Kidney (tissue), 14 donors: Measurements from ENCODE around the gene SCGB1D4. TPM values are rescaled to one million over a fixed set of nuclear protein-coding genes. Genes with fewer than 3 reads are reported as not detected.

Source experiments
- DNase-seq, 5 donors: peaks; one replicate each; pipeline ENCODE4 v3.0.0-alpha.2; 2013 to 2020
- FAIRE-seq: peaks from 2 replicates; lab custom pipeline; 2012; peaks lifted over from hg19 to GRCh38; lab: Jason Lieb, UNC
- H3K27ac ChIP-seq, 2 donors: one replicate each; pipeline ENCODE4 v1.7.0; 2013; ENCODE audit warnings: low read depth in 2 of 2, low read length in 2 of 2, inconsistent platforms in 1 of 2
- H3K27me3 ChIP-seq: one replicate; pipeline ENCODE4 v1.7.1; 2013; ENCODE audit warnings: low read length, inconsistent platforms; ENCODE audit not compliant: control insufficient read depth, insufficient read depth
- H3K36me3 ChIP-seq, 3 donors: one replicate each; pipeline versions ENCODE4 v1.7.0 to v1.7.1; 2013; ENCODE audit warnings: low read length in 3 of 3, control low read depth in 1 of 3, inconsistent platforms in 1 of 3; ENCODE audit not compliant: insufficient read depth in 3 of 3, control insufficient read depth in 2 of 3
- H3K4me1 ChIP-seq, 3 donors: one replicate each; pipeline versions ENCODE4 v1.7.0 to v1.7.1; 2013; ENCODE audit warnings: low read length in 3 of 3, inconsistent platforms in 1 of 3, low read depth in 1 of 3; ENCODE audit not compliant: control insufficient read depth in 2 of 3, insufficient read depth in 2 of 3
- H3K4me3 ChIP-seq, 3 donors: one replicate each; pipeline versions ENCODE4 v1.7.0 to v1.8.1; 2013; ENCODE audit warnings: low read length in 3 of 3, control low read depth in 1 of 3, inconsistent platforms in 1 of 3
- H3K9ac ChIP-seq, 3 donors: one replicate each; pipeline versions ENCODE4 v1.7.0 to v1.7.1; 2013; ENCODE audit warnings: low read length in 3 of 3, control low read depth in 1 of 3, inconsistent platforms in 1 of 3
- H3K9me3 ChIP-seq, 3 donors: one replicate each; pipeline versions ENCODE4 v1.7.0 to v1.7.1; 2013; ENCODE audit warnings: low read length in 3 of 3, control low read depth in 1 of 3, inconsistent platforms in 1 of 3; ENCODE audit not compliant: control insufficient read depth in 2 of 3, insufficient read depth in 1 of 3
- intact Hi-C: fragments of 100-400 bp; cut with DNase I; formaldehyde crosslinking; loops from one replicate; pipeline ENCODE4 v1.11.1; 2022
- polyA plus RNA-seq: library from polyadenylated mRNA; stranded (reverse); fragments of 350-450 nt; fragmentation: Illumina TruSeq; extraction: RNeasy Lipid Tissue Mini Kit (QIAGEN cat#74804); gene quantifications from one replicate; pipeline ENCODE4 v1.2.3, GENCODE V29; 2014; ENCODE audit warnings: low read depth, low replicate concordance; ENCODE audit not compliant: insufficient read depth
- total RNA-seq: library from RNA; stranded (reverse); fragmentation: NEBNext Ultra II Directional; extraction: Animal tissue kit (Norgen Biotek cat#: 25700); gene quantifications from one replicate; pipeline ENCODE4 v1.2.1, GENCODE V29; 2021
- TF ChIP-seq, protein P1 (sequence below): IDR thresholded peaks from 3 replicates; pipeline ENCODE4 v1.5.1; 2012; ENCODE audit warnings: mild to moderate bottlenecking, moderate library complexity, borderline replicate concordance; ENCODE audit not compliant: insufficient read depth; ENCODE audit errors: extremely low read depth
- donor health status: control.
- donor health status: control.
- donor health status: control.
- donor health status: control.
- donor health status: control.
- donor health status: DM: yes; HTN: yes; CAD: no.
- donor health status: Normal renal cell carcinoma (clear cell type).

SCGB1D4 gene
- total and polyA plus RNA-seq, 2 donors from 2014 or later: not detected

DNA sequence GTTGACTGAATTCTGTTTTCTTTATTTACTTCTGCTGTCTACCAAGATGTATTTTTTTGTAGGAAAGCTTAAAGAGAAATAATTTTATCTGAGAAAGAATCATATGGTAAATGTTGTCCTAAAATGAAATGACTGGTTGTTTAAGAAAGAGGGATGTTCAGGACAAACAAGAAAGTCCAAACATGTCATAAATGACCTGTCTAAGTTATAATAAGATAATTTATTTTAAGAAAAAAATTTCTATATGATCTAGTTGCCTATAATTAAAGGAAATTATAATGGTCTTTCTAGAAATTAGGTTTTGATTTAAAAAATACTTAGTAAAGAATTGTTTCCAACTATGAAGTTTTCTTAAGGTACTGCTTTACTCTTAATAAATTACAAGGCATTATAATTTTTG is 18.4 kb downstream of the SCGB1D4 start:
- Histone ChIP-seq H3K9me3 (no peaks in the 10 kb centered on the region), H3K9ac (no peak overlapping the region), H3K4me3 (no peak overlapping the region), H3K27me3 (no peaks in the 10 kb centered on the region), H3K27ac (no peak overlapping the region), H3K36me3 (no peaks in the 10 kb centered on the region), H3K4me1 (no peaks in the 10 kb centered on the region)
- FAIRE-seq (no peak), DNase-seq (no peak)
- TF ChIP-seq, protein P1, sequence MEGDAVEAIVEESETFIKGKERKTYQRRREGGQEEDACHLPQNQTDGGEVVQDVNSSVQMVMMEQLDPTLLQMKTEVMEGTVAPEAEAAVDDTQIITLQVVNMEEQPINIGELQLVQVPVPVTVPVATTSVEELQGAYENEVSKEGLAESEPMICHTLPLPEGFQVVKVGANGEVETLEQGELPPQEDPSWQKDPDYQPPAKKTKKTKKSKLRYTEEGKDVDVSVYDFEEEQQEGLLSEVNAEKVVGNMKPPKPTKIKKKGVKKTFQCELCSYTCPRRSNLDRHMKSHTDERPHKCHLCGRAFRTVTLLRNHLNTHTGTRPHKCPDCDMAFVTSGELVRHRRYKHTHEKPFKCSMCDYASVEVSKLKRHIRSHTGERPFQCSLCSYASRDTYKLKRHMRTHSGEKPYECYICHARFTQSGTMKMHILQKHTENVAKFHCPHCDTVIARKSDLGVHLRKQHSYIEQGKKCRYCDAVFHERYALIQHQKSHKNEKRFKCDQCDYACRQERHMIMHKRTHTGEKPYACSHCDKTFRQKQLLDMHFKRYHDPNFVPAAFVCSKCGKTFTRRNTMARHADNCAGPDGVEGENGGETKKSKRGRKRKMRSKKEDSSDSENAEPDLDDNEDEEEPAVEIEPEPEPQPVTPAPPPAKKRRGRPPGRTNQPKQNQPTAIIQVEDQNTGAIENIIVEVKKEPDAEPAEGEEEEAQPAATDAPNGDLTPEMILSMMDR: no peak
- intact Hi-C loops: no loop called here

DNA sequence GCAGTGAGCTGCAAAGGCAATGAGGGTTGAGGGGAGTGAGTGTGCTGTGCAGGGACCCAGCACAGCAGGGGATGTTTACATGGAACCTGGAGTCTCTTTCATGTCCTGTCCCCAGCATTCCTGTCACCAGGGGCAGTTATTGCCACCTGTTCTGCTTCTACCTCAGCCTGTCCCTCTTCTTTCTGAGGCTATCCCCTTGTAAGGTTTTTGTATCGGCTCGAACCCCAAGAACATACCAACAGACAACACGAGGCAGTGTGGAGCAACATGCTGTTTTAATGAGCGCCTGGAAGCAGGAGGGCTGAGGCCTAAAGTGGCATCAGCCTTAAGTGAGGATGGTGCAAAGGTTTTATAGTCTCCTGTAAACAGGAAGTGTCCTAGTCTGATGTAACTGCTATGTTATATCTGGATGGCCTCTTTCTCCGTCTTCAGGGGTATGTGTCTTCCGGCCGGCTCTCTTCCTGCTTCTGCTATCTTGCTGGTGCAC is 25.0 kb downstream of the SCGB1D4 start:
- H3K4me1 ChIP-seq: no peaks in the 10 kb centered on the region
- FAIRE-seq (no peak), DNase-seq (no peak)
- H3K9me3 ChIP-seq: no peaks in the 10 kb centered on the region
- TF ChIP-seq, protein P1: no peak
- H3K4me3 ChIP-seq: no peak overlapping the region
- intact Hi-C loops: no loop called here
- H3K27ac ChIP-seq: no peak overlapping the region
- H3K36me3 ChIP-seq: no peaks in the 10 kb centered on the region
- no peak overlapping the region for H3K9ac ChIP-seq
- H3K27me3 ChIP-seq: no peaks in the 10 kb centered on the region

DNA sequence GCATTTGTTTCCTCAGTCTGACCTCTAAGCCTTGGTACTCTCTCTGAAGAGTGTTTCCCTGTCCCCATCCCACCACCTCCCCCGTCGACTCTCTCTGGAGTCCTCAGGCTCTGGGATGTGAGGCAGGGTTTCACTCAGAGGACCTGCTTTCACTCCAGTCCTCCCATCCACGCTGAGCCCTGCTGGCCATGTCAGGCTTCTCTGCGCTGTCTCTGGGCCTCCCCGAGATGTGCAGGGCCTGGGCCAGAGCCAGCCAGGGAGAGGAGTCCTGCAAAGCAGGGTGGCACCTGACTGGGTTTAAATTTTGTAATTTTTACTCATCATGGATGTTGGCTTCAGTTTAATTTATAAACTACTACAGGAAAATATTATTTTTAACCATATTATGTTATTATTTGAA is 25.6 kb downstream of the SCGB1D4 start:
- no peaks in the 10 kb centered on the region for H3K9me3 ChIP-seq
- no peak overlapping the region for H3K9ac ChIP-seq
- DNase-seq: no peak
- no peaks in the 10 kb centered on the region for H3K27me3 ChIP-seq
- H3K4me1 ChIP-seq: no peaks in the 10 kb centered on the region
- H3K4me3 ChIP-seq: no peak overlapping the region
- H3K27ac ChIP-seq: no peak overlapping the region
- H3K36me3 ChIP-seq: no peaks in the 10 kb centered on the region
- TF ChIP-seq, protein P1: no peak
- no peak for FAIRE-seq
- intact Hi-C loops: no loop called here
